ENCODE measurements around the gene ZDHHC9.

GRCh38 chrX:129876771-129877305 lies 33.2 kb upstream of the ZDHHC9 start:
- TF ChIP-seq, protein P1, sequence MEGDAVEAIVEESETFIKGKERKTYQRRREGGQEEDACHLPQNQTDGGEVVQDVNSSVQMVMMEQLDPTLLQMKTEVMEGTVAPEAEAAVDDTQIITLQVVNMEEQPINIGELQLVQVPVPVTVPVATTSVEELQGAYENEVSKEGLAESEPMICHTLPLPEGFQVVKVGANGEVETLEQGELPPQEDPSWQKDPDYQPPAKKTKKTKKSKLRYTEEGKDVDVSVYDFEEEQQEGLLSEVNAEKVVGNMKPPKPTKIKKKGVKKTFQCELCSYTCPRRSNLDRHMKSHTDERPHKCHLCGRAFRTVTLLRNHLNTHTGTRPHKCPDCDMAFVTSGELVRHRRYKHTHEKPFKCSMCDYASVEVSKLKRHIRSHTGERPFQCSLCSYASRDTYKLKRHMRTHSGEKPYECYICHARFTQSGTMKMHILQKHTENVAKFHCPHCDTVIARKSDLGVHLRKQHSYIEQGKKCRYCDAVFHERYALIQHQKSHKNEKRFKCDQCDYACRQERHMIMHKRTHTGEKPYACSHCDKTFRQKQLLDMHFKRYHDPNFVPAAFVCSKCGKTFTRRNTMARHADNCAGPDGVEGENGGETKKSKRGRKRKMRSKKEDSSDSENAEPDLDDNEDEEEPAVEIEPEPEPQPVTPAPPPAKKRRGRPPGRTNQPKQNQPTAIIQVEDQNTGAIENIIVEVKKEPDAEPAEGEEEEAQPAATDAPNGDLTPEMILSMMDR (IDR thresholded peaks at IDR 0.05; ENCODE audit: insufficient read depth, low read length, poor library complexity, severe bottlenecking), result no peak
- TF ChIP-seq EZH2phosphoT487 (conservative IDR thresholded peaks at IDR 0.05; ENCODE audit: low read length), result no peak
